PC-9 (cell line): ENCODE data around the gene MLXIP.

Experiments
- EZH2 ChIP-seq: fragments of 200-600 bp; sonication (generic); IDR thresholded peaks from 2 replicates; pipeline ENCODE4 v1.8.0; 2017; ENCODE audit warnings: antibody characterized with exemption, low read depth
- TF ChIP-seq, protein P1 (sequence below): fragments of 200-600 bp; sonication (generic); conservative IDR thresholded peaks from 2 replicates; pipeline ENCODE4 v1.6.1; 2017; ENCODE audit warnings: mixed run types, antibody characterized with exemption, mild to moderate bottlenecking, moderate library complexity

DNA sequence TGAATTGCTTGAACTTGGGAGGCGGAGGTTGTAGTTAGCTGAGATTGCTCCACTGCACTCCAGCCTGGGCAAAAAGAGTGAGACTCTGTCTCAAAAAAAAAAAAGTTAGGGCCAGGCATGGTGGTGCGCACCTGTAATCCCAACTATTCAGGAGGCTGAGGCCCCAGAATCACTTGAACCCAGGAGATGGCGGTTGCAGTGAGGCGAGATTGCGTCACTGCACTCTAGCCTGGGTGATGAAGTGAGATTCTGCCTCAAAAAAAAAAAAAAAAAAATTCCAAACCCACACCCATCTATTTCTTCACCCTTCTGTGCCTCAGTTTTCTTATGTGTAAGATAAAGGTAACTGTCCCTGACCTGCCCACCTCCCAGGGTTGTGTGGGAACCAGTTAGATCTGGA is 11.0 kb upstream of the MLXIP start:
- TF ChIP-seq, protein P1, sequence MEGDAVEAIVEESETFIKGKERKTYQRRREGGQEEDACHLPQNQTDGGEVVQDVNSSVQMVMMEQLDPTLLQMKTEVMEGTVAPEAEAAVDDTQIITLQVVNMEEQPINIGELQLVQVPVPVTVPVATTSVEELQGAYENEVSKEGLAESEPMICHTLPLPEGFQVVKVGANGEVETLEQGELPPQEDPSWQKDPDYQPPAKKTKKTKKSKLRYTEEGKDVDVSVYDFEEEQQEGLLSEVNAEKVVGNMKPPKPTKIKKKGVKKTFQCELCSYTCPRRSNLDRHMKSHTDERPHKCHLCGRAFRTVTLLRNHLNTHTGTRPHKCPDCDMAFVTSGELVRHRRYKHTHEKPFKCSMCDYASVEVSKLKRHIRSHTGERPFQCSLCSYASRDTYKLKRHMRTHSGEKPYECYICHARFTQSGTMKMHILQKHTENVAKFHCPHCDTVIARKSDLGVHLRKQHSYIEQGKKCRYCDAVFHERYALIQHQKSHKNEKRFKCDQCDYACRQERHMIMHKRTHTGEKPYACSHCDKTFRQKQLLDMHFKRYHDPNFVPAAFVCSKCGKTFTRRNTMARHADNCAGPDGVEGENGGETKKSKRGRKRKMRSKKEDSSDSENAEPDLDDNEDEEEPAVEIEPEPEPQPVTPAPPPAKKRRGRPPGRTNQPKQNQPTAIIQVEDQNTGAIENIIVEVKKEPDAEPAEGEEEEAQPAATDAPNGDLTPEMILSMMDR, result no peak
- TF ChIP-seq EZH2, result no peak
